ENCODE measurements around the gene PTBP1.
A peak's percentile ranks its signal among the peaks of the same experiment; 100 is the strongest.

Gene PTBP1

GRCh38 chr19:784541-784940, 12.7 kb upstream of the PTBP1 start:
- H3K9ac ChIP-seq (ENCODE audit: low read length), result no peak overlapping the region
- H2BK15ac ChIP-seq (replicated peaks; ENCODE audit: low read depth), result no peak overlapping the region
- H3K36me3 ChIP-seq (ENCODE audit: control insufficient read depth, insufficient read depth, low read length), result no peaks in the 10 kb centered on the region
- DNase-seq, result no peak
- H3K23ac ChIP-seq (ENCODE audit: low read length), result no peak overlapping the region
- no peak overlapping the region for H3K27ac ChIP-seq (ENCODE audit: low read depth, low read length)
- H3K79me2 ChIP-seq (ENCODE audit: control insufficient read depth, insufficient read depth, low read length), result peaks cover 1% of the 10 kb centered on the region
- H3K27me3 ChIP-seq (ENCODE audit: insufficient read depth, low read length, poor library complexity), result no peaks in the 10 kb centered on the region
- H3K4ac ChIP-seq (ENCODE audit: low read depth, low read length), result no peak overlapping the region
- WGBS (ENCODE audit: extremely low coverage, insufficient coverage, low lambda C conversion rate), result no CpG with 5 or more reads among the region's 13 CpGs
- H2BK5ac ChIP-seq (ENCODE audit: low read length), result no peak overlapping the region
- no peak overlapping the region for H3K4me2 ChIP-seq (ENCODE audit: low read length)
- no peak overlapping the region for H2BK120ac ChIP-seq (ENCODE audit: low read depth, low read length)
- no peak overlapping the region for H4K5ac ChIP-seq (ENCODE audit: low read length)
- H3K4me3 ChIP-seq (ENCODE audit: low read length), result no peak overlapping the region
- H2AK5ac ChIP-seq (ENCODE audit: low read length), result no peak overlapping the region
- no peaks in the 10 kb centered on the region for H3K4me1 ChIP-seq (ENCODE audit: control insufficient read depth, low read depth, low read length)
- no peak overlapping the region for H4K8ac ChIP-seq (ENCODE audit: low read depth, low read length)
- H3K18ac ChIP-seq (ENCODE audit: low read length), result no peak overlapping the region
- peak overlapping the region; percentile 18 for H3K56ac ChIP-seq (ENCODE audit: low read length)
- H3K79me1 ChIP-seq (ENCODE audit: low read length), result peaks cover 2% of the 10 kb centered on the region

GRCh38 chr19:787536-787935, 9.7 kb upstream of the PTBP1 start:
- no peak overlapping the region for H3K4me2 ChIP-seq (ENCODE audit: low read length)
- H3K27me3 ChIP-seq (ENCODE audit: insufficient read depth, low read length, poor library complexity), result no peaks in the 10 kb centered on the region
- peaks cover 2% of the 10 kb centered on the region for H3K79me1 ChIP-seq (ENCODE audit: low read length)
- H3K23ac ChIP-seq (ENCODE audit: low read length), result no peak overlapping the region
- H3K9ac ChIP-seq (ENCODE audit: low read length), result no peak overlapping the region
- WGBS (ENCODE audit: extremely low coverage, insufficient coverage, low lambda C conversion rate), result no CpG with 5 or more reads among the region's 16 CpGs
- H4K5ac ChIP-seq (ENCODE audit: low read length), result no peak overlapping the region
- H3K56ac ChIP-seq (ENCODE audit: low read length), result no peak overlapping the region
- no peak overlapping the region for H2AK5ac ChIP-seq (ENCODE audit: low read length)
- H3K4ac ChIP-seq (ENCODE audit: low read depth, low read length), result no peak overlapping the region
- no peak overlapping the region for H3K27ac ChIP-seq (ENCODE audit: low read depth, low read length)
- H3K4me3 ChIP-seq (ENCODE audit: low read length), result no peak overlapping the region
- no peak overlapping the region for H2BK120ac ChIP-seq (ENCODE audit: low read depth, low read length)
- no peak overlapping the region for H2BK5ac ChIP-seq (ENCODE audit: low read length)
- H3K18ac ChIP-seq (ENCODE audit: low read length), result no peak overlapping the region
- no peak for DNase-seq
- H3K36me3 ChIP-seq (ENCODE audit: control insufficient read depth, insufficient read depth, low read length), result no peaks in the 10 kb centered on the region
- no peak overlapping the region for H2BK15ac ChIP-seq (replicated peaks; ENCODE audit: low read depth)
- no peaks in the 10 kb centered on the region for H3K4me1 ChIP-seq (ENCODE audit: control insufficient read depth, low read depth, low read length)
- H3K79me2 ChIP-seq (ENCODE audit: control insufficient read depth, insufficient read depth, low read length), result peaks cover 1% of the 10 kb centered on the region
- no peak overlapping the region for H4K8ac ChIP-seq (ENCODE audit: low read depth, low read length)

GRCh38 chr19:788686-788982, 8.6 kb upstream of the PTBP1 start:
- Histone ChIP-seq H3K79me1 (ENCODE audit: low read length) (peaks cover 2% of the 10 kb centered on the region), H3K4me3 (ENCODE audit: low read length) (no peak overlapping the region), H3K27me3 (ENCODE audit: insufficient read depth, low read length, poor library complexity) (no peaks in the 10 kb centered on the region), H3K79me2 (ENCODE audit: control insufficient read depth, insufficient read depth, low read length) (peaks cover 1% of the 10 kb centered on the region), H3K36me3 (ENCODE audit: control insufficient read depth, insufficient read depth, low read length) (no peaks in the 10 kb centered on the region), H4K8ac (ENCODE audit: low read depth, low read length) (no peak overlapping the region), H3K4me2 (ENCODE audit: low read length) (no peak overlapping the region), H2BK5ac (ENCODE audit: low read length) (no peak overlapping the region), H2AK5ac (ENCODE audit: low read length) (no peak overlapping the region), H2BK120ac (ENCODE audit: low read depth, low read length) (no peak overlapping the region), H2BK15ac (replicated peaks; ENCODE audit: low read depth) (no peak overlapping the region), H4K5ac (ENCODE audit: low read length) (no peak overlapping the region), H3K9ac (ENCODE audit: low read length) (peak overlapping the region; percentile 20), H3K18ac (ENCODE audit: low read length) (peak overlapping the region; percentile 2), H3K4me1 (ENCODE audit: control insufficient read depth, low read depth, low read length) (no peaks in the 10 kb centered on the region), H3K56ac (ENCODE audit: low read length) (peak overlapping the region; percentile 81), H3K4ac (ENCODE audit: low read depth, low read length) (peak overlapping the region; percentile 5), H3K27ac (ENCODE audit: low read depth, low read length) (peak overlapping the region; percentile 64), H3K23ac (ENCODE audit: low read length) (no peak overlapping the region)
- no peak for DNase-seq
- no CpG with 5 or more reads among the region's 11 CpGs for WGBS (ENCODE audit: extremely low coverage, insufficient coverage, low lambda C conversion rate)

DNA sequence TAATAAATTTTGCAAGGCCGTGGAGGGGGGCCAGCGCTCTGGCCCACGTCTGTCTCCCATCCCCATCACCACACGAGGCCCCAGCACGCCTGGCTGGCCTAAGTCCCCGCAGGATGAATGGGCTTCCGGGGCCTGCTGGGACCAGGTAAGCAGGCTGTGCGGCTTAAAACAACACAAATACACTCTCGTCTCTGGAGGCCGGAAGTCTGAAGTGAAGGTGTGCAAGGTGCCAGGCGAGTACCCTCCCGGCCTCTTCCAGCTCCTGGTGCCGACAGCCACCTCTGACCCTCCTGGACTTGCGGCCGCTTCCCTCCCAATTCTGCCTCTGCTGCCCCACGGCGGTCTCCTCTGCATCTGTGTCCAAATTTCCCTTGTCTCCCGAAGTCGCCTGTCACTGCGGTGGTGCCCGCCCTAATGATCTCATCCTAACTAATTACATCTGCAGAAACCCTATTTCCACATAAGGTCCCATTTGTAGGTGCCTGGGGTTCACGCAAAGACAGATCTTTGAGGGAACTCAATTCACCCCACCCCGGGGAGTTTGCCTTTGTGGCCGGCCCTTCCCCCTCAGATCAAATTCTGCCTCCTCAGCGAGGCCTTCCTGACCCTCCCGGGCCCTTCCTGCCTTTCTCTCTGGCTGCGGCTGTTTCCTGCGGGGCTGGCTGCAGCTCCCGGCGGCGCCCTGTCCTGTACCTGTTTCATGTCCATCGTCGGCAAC, 8.1 kb upstream of the PTBP1 start:
- Histone ChIP-seq H4K5ac (ENCODE audit: low read length) (no peak overlapping the region), H4K8ac (ENCODE audit: low read depth, low read length) (no peak overlapping the region), H2BK5ac (ENCODE audit: low read length) (no peak overlapping the region), H3K79me1 (ENCODE audit: low read length) (peaks cover 2% of the 10 kb centered on the region), H3K56ac (ENCODE audit: low read length) (peak overlapping the region; percentile 81), H2BK120ac (ENCODE audit: low read depth, low read length) (no peak overlapping the region), H3K4me2 (ENCODE audit: low read length) (no peak overlapping the region), H3K79me2 (ENCODE audit: control insufficient read depth, insufficient read depth, low read length) (peaks cover 1% of the 10 kb centered on the region), H3K4ac (ENCODE audit: low read depth, low read length) (no peak overlapping the region), H3K36me3 (ENCODE audit: control insufficient read depth, insufficient read depth, low read length) (no peaks in the 10 kb centered on the region), H3K27ac (ENCODE audit: low read depth, low read length) (peak overlapping the region; percentile 64), H2AK5ac (ENCODE audit: low read length) (no peak overlapping the region), H3K18ac (ENCODE audit: low read length) (peak overlapping the region; percentile 3), H3K4me1 (ENCODE audit: control insufficient read depth, low read depth, low read length) (no peaks in the 10 kb centered on the region), H3K23ac (ENCODE audit: low read length) (no peak overlapping the region), H3K4me3 (ENCODE audit: low read length) (no peak overlapping the region), H2BK15ac (replicated peaks; ENCODE audit: low read depth) (no peak overlapping the region), H3K27me3 (ENCODE audit: insufficient read depth, low read length, poor library complexity) (no peaks in the 10 kb centered on the region), H3K9ac (ENCODE audit: low read length) (peak overlapping the region; percentile 20)
- DNase-seq, result peak; percentile 77
- no CpG with 5 or more reads among the region's 33 CpGs for WGBS (ENCODE audit: extremely low coverage, insufficient coverage, low lambda C conversion rate)

DNA sequence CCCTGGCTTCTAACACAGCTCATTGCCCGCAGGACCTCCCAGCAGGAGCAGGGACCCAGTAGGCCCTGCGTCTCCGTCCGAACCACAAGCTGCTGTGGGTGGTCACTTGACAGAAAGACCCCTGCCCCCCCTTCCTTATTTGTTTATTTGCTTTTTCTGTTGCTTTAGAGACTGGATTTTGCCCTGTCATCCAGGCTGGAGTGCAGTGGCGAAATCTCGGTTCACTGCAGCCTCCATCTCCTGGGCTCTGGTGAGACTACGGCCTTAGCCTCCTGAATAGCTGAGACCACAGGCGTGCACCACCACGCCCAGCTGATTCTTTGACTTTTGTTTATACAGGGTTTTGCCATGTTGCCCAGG, 7.6 kb upstream of the PTBP1 start:
- Histone ChIP-seq H3K23ac (ENCODE audit: low read length) (no peak overlapping the region), H3K4me1 (ENCODE audit: control insufficient read depth, low read depth, low read length) (no peaks in the 10 kb centered on the region), H3K27ac (ENCODE audit: low read depth, low read length) (peak overlapping the region; percentile 64), H3K4me2 (ENCODE audit: low read length) (no peak overlapping the region), H3K9ac (ENCODE audit: low read length) (peak overlapping the region; percentile 20), H3K79me2 (ENCODE audit: control insufficient read depth, insufficient read depth, low read length) (no peaks in the 10 kb centered on the region), H3K79me1 (ENCODE audit: low read length) (no peaks in the 10 kb centered on the region), H4K8ac (ENCODE audit: low read depth, low read length) (no peak overlapping the region), H4K5ac (ENCODE audit: low read length) (no peak overlapping the region), H2AK5ac (ENCODE audit: low read length) (peak overlapping the region; percentile 0), H2BK5ac (ENCODE audit: low read length) (no peak overlapping the region), H3K56ac (ENCODE audit: low read length) (peak overlapping the region; percentile 81), H3K4me3 (ENCODE audit: low read length) (no peak overlapping the region), H3K18ac (ENCODE audit: low read length) (peak overlapping the region; percentile 3), H2BK120ac (ENCODE audit: low read depth, low read length) (peak overlapping the region; percentile 30), H3K36me3 (ENCODE audit: control insufficient read depth, insufficient read depth, low read length) (no peaks in the 10 kb centered on the region), H3K27me3 (ENCODE audit: insufficient read depth, low read length, poor library complexity) (no peaks in the 10 kb centered on the region), H2BK15ac (replicated peaks; ENCODE audit: low read depth) (no peak overlapping the region), H3K4ac (ENCODE audit: low read depth, low read length) (no peak overlapping the region)
- WGBS (ENCODE audit: extremely low coverage, insufficient coverage, low lambda C conversion rate), result no CpG with 5 or more reads among the region's 9 CpGs
- DNase-seq, result no peak

- Histone ChIP-seq H4K8ac (ENCODE audit: low read depth, low read length) (no peak overlapping the region), H3K79me2 (ENCODE audit: control insufficient read depth, insufficient read depth, low read length) (no peaks in the 10 kb centered on the region), H3K4me2 (ENCODE audit: low read length) (no peak overlapping the region), H3K18ac (ENCODE audit: low read length) (peak overlapping the region; percentile 71), H2BK15ac (replicated peaks; ENCODE audit: low read depth) (no peak overlapping the region), H3K27me3 (ENCODE audit: insufficient read depth, low read length, poor library complexity) (no peaks in the 10 kb centered on the region), H3K4me1 (ENCODE audit: control insufficient read depth, low read depth, low read length) (no peaks in the 10 kb centered on the region), H3K9ac (ENCODE audit: low read length) (no peak overlapping the region), H3K4me3 (ENCODE audit: low read length) (no peak overlapping the region), H3K79me1 (ENCODE audit: low read length) (no peaks in the 10 kb centered on the region), H3K56ac (ENCODE audit: low read length) (peak overlapping the region; percentile 64), H3K4ac (ENCODE audit: low read depth, low read length) (peak overlapping the region; percentile 66), H3K23ac (ENCODE audit: low read length) (no peak overlapping the region), H4K5ac (ENCODE audit: low read length) (no peak overlapping the region), H2AK5ac (ENCODE audit: low read length) (peak overlapping the region; percentile 69), H2BK5ac (ENCODE audit: low read length) (no peak overlapping the region), H2BK120ac (ENCODE audit: low read depth, low read length) (no peak overlapping the region), H3K27ac (ENCODE audit: low read depth, low read length) (no peak overlapping the region), H3K36me3 (ENCODE audit: control insufficient read depth, insufficient read depth, low read length) (no peaks in the 10 kb centered on the region)
- WGBS (ENCODE audit: extremely low coverage, insufficient coverage, low lambda C conversion rate), result no CpG with 5 or more reads among the region's 26 CpGs
- no peak for DNase-seq
Measured at GRCh38 chr19:791007-791566, 6.2 kb upstream of the PTBP1 start.
